DMS114 treated with DMSO at 0.1 percent for 48 hours (cell line): ENCODE results near the gene CYP46A1.

Experiments used
- DNase-seq: peaks from one replicate; lab custom pipeline; 2025; ENCODE audit not compliant: unreplicated experiment; lab: John Stamatoyannopoulos, UW

Gene CYP46A1

DNA sequence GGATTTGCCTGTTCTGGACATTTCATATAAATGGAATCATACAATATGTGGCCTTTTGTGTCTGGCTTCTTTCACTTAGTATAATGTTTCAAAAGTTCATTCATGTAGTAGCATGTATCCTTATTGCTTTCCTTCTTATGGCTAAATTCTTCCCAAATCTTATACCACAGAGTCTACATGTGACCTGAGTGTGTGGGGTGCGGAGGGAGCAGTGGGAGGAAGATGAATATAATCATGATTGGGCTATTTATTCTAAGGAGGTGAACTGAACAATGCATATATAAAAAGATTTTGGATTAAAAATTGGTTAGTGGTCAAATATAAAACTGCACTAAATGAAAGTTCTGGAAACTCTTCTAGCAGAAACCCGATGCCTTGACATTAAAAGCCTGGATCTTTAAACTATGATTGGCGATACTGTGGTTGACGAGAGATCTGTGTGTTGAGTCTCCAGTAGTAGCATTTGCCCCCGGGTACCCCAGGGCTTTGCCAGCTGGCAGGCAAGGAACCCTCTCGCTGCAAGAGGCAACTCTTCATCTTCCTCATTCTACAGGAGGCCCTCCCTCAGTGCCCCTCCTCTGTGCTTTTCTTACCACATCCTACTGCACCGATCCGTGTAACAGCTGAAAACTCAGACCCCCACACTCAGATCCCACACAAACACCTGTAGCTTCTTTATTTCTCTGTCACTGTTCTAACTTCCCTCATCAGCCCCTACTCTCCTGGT, 2.6 kb downstream of the CYP46A1 start:
- no peak for DNase-seq

DNA sequence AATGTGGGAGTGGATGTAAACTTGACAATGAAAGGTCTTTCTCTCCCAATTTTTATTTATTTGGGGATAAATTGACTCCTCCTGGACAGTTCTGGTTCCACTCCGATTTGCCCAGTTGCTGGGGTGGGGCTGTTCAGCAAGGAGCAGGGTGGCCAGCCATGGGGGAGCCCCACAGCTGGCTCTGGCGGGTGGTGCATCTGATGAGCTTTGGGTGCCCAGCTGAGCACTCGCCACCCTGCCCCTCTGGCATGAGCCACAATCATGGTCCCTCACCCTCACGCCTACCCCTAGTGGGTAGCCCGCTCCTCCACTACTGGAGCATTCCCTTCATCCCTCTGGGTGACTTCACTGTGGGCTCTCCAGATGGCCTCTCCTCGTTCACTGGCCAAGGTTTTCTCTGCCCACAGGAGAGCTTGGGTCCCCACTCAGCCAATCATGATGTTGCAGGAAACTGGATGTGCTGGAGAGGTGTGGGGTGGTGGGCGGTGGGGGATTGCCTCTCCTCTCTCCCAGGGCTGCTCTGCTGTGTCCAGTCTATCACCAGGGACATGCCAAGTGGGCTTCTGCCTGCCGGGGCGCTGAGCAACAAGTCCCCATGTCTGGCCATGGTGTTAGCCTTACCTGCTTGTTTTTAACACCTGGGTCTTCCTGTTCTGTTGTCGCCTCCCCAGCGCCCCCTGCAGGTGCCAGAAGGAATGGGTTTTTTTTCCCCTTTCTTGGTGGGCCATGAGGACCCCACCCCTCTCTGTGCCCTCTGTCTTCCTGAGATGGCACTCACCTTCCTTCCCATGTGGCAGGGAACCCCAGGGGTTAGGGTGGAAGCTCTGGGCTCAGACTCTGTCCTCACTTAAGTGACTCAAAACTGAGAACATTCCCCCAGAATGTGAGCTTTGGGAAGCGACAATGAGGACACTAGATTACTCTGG, 3.4 kb downstream of the CYP46A1 start:
- DNase-seq, result no peak

DNA sequence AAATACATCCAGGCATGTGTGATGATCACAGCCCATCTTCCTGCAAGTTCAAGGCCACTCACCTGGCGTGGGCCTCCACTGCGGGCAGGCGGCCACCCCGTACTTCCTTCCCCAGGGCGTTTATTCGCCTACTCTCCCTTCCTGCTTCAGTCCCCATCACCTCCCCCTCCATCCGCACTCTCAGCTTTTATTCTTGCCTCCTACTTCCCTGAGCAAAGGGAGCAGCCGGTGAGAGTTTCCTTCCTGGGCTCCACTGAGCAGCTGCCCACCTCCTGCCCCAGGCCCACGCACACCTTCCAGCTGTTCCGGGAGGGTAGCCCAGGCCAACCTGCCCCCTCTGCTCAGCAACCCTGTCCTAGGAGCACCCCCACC, 4.1 kb downstream of the CYP46A1 start:
- DNase-seq, result no peak

DNA sequence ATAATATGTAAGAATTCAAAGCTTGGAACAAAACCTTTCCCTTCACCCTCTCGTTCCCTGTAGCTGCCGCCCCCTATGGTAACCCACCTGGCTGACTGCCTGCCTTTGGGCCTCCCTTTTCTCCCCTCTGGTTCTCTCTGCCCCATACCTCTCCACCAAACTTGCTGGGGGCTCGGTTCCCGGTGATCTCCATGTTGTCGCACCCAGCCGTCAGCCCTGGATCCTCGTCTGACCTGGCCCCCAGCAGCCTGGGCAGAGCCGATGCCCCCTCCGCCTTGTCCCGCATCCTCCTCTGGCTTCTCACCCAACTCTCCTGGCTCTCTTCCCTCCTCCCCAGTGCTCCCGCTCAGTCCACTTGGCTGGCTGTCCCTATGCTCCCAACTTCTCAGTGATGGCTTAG, 4.5 kb downstream of the CYP46A1 start:
- no peak for DNase-seq

DNA sequence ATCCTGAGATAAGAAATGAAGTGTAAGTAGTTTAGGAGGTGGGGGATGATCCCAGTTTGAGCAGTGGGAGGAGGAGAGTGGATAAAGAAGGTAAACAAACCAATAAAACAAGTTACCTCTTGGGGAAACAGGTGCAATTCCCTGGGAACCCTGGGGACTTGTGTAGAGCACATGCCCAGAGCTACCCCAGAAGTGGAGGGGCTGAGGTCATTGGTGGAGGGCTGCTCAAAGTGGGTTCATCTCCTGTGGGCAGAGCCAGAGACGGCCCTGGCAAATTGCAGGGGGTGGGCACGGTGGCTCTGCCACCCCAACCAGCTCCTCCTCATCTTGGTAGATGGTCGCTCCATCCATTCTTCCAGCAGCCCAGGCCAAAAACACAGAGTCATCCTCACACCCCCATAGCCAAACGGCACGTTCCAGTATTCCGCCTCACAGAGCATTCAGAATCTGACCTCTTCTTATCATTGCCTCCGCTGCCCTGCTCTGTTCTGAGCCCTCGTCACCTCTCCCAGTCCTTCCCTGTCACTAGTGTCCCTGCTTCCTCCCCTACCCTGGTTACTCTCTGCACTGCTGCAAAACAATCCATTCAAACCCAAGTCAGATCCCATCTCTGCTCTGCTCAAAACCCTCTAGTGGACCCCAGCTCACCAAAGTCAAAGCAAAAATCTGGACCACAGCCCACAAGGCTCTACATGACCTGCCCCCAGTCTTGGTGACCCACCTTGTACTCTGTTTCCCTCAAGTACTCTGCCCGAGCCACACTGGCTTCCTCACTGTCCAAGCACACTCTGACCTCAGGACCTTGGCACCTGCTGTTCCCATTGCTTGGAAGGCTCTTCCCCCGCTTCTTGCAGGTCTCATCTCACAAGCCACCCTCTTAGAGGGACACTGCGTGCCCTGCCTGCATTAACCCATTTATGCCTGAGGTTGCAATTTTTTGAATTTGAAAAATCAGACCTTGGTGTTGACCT, 5.5 kb downstream of the CYP46A1 start:
- no peak for DNase-seq

DNA sequence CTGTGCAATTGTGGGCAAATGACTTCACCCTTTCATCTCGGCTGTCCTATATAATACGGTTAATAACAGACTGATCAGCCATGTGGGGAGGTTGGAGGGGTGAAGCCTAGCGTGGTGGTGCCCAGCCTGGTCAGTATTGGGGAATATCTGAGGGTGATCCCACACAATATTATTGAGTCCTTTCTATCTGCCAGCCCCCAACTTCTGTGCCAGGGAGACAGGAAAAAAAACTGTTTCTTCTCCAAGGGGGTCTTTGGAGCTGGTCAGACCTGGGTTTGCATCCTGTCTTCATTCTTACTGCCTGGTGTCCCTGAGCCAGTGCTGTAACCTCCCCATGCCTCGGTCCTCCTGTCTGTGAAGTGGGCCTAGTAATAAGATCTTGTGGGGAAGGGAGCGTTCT, 6.5 kb downstream of the CYP46A1 start:
- DNase-seq, result no peak

DNA sequence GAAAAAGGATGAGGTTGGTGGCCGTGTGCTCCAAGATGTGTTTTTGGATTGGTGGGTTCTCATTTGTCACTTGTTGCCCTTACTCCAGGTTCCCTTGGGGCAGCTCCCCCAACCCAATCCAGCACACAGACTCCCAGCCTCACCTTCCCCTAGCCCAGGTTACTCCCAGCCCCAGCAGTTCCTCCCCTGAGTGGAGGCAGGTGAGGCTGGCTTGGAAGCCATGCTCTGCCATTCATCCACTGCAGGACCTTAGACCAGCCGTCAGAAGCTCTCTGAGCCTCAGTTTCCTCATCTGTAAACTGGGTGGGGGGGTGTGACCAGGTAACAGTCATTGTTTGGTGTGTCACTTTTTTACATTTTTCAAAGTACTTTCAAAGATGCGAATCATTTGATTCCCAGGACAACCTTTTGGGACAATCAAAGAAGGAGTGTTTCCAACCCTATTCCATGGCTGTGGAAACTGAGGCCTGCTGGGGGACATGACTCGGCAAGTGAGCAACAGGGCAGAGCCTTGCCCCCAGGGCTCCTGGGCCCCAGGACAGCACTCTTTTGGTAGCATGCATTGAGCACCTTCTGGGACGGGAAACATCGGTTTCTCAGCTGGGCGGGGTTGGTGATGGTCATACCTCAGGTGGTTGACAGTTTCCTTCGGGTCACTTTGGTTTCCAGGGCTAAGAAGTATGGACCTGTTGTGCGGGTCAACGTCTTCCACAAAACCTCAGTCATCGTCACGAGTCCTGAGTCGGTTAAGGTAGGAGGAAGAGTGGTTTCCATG, 7.2 kb downstream of the CYP46A1 start:
- no peak for DNase-seq

DNA sequence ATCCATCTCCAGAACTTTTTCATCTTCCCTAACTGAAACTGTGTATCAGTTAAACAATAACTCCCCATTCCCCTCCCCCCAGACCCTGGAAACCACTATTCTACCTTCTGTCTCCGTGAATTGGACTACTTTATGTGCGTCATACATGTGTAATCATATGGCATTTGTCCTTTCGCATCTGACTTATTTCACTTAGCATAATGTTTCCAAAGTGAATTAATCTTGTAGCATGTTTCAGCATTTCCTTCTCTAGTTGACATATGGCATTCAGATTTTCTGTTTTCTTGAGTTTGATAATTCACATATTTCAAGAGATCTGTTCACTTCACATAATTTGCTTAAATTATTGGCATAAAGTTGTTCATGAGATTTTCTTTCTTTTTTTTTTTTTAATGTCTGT, 9.8 kb downstream of the CYP46A1 start:
- DNase-seq, result no peak

DNA sequence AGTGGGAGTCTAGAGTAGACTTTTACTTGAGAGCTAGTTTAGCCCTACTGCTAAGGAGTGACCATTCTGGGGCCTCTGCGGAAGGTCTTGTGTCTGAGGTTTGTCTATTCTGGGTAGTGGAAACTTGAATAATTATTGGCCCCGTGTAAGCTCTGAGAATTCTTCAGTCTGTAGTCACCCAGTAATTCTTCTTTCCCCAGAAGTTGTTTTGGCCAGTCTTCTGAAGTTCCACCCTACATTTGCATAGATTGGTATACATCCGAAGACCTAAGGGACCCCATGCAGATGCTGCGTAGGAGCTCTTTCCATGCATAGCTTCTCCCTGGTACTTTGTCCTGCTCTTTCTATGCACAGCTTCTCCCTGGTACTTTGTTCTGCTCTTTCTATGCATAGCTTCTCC, 12.8 kb downstream of the CYP46A1 start:
- DNase-seq, result no peak

DNA sequence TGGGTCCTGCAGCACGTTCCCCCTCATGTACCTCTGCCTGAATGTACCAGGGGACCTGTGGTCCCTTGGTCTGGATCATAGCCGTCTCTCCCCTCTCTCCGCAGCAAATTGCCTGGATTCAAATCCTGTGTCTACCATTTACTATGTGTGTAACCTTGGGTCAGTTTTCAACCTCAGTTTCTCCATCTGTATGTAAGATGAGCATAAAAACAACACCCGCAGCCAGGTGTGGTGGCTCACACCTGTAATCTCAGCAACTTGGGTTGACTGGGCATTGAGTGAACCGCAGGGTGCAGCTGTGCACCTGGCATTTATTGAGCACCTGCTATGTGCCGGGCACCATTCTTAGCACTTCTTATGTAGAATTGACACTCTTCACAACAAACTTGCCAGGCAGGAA, 14.1 kb downstream of the CYP46A1 start:
- no peak for DNase-seq

DNA sequence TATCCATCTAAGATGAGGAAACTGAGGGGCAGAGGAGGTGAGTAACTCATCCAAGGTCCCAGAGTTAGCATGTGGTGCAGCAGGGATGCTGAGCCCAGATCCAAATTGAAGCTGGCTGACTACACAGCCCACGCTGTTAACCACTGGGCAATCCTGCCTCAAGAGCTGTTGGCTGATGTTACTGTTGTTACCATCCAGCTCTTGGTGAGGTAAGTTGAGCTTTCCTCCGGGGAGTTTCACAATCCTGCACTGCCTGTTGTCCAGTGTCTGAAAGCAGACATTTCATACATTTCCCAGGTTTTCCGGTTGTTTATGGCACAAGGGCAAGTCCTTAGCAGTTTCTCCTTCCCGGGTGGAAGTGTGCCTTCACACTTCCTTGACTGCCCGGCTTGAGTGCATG, 14.5 kb downstream of the CYP46A1 start:
- DNase-seq, result no peak

DNA sequence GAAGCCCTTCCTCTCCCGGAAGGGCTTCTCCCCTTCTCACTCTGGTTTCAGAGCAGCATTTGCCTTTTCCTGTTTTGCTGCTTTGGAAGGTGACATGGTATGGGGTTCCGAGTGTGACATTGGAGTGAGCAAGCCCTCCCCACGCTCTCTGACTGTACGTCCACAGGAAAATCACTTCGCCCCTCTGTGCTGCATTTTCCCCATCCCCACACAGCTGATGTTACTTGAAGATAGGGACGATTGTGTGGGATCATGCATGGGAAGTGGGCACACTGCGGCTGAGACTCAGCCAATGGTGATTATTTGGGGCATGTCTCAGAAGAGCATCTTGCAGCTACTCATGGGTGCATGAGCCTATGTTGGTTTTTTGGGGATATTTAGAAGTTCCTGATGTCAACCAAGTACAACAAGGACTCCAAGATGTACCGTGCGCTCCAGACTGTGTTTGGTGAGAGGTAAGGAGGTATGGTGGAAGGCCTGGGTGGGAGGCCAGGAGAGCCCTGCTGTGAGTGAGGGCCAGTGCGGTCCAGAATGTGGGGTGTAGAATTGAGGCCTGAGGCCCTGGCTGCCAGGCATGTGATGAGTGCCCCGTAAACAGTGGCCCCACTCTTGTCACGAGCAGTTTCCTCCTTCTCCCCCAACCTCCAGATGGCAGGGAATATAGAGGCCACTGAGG, 15.1 kb downstream of the CYP46A1 start:
- DNase-seq, result no peak

DNA sequence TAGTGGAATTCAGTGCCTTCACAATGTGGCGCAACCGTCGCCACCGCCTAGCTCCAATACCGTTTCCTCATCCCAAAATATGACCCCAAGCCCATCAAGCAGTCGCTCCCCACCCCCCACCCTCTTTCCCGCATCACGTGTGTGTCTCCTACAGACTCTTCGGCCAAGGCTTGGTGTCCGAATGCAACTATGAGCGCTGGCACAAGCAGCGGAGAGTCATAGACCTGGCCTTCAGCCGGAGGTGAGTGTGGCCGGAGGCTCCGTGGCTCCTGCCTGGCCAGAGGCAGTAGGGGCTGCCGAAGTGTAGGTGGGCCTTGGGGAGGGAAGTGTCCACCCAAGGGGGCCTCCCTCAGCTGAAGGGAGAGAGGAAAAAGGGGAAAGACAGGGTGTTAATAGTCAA, 15.8 kb downstream of the CYP46A1 start:
- no peak for DNase-seq

DNA sequence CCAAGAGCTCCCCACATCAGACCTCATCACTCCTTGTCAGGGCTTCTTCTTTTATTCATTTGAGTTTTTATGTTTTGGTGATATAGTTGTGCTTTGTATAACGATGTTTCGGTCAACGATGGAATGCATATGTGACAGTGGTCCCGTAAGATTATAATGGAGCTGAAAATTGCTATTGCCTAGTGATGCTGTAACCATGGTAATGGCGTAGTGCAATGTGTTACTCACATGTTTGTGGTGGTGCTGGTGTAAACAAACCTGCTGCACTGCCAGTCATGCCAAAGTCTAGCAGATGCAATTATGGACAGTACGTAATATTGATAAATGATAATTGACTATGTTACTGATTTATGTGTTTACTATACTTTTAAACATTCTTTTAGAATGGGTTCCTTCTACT, 16.3 kb downstream of the CYP46A1 start:
- no peak for DNase-seq

DNA sequence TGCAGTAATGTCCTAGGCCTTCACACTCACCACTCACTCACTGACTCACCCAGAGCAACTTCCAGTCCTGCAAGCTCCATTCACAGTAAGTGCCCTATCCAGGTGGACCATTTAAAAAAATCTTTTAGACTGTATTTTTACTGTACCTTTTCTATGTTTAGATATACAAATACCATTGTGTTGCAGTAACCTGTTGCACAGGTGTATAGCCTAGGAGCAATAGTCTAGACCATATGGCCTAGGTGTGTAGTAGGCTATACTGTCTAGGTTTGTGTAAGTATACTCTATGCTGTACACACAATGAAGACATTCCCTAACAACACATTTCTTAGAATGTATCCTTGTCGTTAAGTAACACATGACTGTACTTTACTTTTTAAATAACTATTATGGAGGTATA, 17.2 kb downstream of the CYP46A1 start:
- DNase-seq, result no peak

DNA sequence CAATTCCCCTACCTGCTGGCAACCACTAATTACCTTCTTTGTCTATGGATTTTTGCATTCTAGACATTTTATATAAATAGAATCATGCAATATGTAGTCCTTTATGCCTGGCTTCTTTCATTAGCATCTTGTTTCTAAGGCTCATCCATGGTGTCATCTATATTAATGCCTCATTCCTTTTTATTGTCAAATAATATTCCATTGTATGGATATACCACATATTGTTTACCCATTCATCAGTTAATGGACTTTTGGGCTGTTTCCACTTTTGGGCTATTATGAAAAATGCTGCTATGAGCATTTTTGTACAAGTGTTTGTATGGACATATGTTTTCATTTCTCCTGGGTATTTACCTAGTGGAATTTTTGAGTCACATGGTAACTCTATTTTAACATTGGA, 18.0 kb downstream of the CYP46A1 start:
- DNase-seq, result no peak

DNA sequence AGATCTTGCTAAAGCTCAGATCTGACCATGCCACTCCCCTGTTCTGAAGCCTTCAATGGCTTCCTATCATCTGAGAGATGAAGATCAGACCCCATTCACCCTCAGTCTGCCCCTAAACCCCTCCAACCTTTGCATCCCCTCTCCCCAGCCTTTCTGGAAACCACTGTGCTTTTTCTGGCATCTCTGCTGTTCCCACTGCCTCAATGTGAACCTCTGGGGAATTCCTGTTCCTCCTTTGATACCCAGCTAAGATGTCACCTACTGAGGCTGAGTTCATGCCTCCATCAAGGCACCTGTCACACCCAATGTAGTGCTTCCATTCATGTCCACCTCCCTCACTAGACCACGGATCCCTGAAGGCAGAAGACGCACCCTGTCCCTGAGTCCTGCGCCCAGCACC, 19.3 kb downstream of the CYP46A1 start:
- DNase-seq, result no peak

DNA sequence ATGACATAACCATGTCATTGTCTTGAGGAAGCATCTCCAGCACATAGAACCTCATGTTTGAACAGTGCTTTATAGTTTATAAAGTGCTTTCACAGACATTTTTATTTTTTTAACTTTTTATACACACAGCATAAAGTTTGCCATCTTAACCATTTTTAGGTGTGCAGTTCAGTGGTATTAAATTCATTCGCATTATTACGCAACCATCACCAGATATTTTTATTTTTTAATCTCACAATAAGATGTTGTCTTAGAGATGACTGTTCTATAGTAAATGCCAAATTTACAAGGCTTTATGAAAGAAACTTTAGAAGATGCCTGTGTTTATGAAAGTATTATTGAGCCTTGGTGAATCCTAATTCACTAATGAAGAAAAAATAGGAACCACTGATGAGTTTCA, 19.9 kb downstream of the CYP46A1 start:
- no peak for DNase-seq

DNA sequence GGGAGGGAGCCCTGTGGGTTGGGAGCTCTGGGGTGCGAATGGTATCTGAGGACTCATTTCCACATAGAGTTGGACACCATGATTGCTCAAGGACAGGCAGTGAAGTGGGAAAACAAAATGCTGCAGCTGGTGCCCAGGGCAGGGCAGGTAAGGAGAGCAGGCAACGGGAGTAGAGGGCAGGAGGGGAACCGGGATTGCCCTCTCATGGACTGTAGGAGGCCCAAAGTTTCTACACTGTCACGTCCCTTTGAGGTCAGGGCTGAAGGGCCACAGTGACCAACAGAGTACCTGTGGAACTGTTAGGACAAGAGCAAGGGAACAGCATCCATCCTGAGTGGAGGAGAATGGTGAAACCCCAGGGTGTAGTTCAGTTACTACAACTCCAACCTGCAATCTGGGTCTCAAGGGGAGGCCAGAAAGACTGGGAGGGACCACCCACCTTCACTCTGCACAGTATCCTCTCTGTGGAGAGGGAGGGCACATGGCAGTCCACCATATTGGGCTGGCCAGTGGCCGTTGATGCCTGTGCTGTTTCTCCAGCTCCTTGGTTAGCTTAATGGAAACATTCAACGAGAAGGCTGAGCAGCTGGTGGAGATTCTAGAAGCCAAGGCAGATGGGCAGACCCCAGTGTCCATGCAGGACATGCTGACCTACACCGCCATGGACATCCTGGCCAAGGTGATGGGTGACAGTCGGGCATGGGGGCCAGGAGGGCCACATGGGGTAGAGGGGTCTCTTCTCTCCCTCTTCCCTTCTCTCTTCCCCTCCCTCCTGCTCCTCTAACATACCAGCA, 22.2 kb downstream of the CYP46A1 start:
- no peak for DNase-seq
